HG02938 (cell line): ENCODE results near the gene ARID5B.
A peak's percentile ranks its signal among the peaks of the same experiment; 100 is the strongest.

Experiments
- ATAC-seq: cut with Tn5 transposase; IDR thresholded peaks from one replicate; pipeline ENCODE4 v1.9.1; 2021; ENCODE audit warnings: mild to moderate bottlenecking, moderate library complexity; ENCODE audit not compliant: unreplicated experiment

ARID5B gene

GRCh38 chr10:61937631-61938351 is 36.3 kb downstream of the ARID5B start:
- ATAC-seq, result no peak

DNA sequence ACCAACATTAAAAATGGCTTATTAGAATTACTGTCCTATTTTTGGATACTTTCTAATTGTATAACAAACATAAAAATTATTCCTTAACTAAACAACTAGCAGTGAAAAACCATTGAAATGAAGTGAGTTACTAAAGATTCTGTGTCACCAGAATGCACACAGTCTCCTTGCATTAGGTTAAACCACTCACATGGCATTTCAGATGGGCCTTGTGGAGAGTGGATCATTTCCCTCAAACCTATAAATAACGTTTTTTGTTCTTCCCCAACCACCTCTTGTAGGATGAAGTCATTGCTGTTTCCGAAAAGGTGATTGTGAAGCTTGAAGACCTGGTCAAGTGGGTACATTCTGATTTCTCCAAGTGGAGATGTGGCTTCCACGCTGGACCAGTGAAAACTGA is 38.4 kb downstream of the ARID5B start:
- no peak for ATAC-seq

GRCh38 chr10:61941202-61941681 is 39.7 kb downstream of the ARID5B start:
- ATAC-seq, result no peak

- ATAC-seq, result no peak
Measured at GRCh38 chr10:61942604-61943461, 41.3 kb downstream of the ARID5B start.

DNA sequence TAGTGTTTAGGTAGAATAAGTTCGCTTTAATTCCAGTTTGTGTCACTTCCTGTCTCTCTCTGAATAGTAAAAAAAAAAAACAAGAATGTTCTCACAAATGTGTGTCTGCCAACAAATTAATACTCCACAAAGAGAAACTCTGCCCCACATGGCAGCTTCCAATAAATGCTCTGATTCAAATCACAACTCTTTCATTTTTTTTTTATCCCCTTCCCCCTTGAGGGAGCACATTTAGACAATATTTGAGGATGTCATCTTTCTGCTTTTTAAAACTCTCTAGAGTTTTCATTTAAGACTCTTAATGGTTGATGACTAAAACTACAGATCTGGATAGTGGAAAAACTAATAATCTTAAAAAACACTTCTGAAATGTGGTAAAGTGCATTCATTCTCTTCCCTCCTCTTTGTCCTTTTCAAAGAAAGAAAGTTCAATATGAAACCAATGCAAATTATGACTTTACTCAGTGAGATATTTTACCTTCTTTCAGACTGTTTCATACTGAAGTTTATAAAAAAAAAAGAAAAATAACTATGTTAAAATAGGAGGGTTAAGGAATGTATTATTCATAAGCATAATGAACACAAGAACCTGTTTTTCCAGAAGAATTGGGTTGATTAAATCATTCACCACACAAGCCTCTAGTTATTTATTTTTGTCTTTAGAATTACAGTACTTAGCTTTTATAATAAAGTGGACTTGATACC is 42.3 kb downstream of the ARID5B start:
- peak; percentile 43 for ATAC-seq

DNA sequence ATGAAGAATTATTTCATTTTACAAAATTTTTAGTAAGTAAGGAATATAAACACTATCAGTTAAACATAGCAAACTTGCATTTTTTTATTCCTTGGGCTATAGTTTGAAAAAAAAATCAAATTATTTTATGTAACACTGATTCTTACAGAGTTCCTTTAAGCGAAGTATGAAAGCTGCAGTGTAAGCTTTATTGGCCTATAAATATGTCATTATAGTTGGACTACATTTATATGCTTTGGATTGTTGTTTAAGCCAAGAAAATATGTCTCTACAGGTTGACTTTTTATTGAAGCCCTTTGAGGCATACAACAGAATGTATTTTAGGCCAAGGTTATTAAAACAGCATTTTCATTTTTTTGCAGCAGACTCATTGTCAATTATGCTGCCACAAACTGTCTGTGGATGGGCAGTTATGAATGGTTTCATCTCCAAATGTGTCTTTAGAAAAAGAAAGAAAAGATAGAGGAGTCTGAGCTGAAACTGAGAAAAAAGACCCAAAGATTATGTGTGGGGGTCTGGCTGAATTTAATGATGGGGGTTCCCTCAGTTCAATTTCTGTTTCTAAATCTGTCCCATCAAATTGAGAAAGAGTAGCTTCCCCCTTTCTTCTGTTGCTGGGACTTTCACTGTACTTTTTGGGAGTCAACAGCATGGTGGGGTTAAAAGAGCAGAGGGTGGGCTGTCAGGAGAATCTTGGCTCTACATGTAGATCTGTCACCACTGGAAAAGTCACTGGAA is 43.1 kb downstream of the ARID5B start:
- ATAC-seq, result no peak

DNA sequence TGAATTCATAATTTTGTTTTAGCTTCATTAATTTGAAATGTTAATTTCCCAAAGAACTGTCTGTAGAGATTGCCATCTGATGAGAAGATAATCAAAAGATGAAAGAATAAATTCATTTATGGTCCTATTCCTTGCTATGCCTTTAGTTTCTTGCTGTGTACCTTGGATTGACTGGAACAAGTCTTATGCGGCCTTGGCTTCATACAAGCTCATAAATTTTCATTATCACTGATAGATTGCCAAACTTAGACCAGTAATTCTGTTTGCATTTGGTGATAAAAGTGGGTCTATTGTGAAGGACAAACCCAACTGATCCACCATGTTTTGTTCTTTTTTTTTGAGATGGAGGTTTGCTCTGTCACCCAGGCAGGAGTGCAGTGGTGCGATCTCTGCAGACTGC is 48.2 kb downstream of the ARID5B start:
- no peak for ATAC-seq

DNA sequence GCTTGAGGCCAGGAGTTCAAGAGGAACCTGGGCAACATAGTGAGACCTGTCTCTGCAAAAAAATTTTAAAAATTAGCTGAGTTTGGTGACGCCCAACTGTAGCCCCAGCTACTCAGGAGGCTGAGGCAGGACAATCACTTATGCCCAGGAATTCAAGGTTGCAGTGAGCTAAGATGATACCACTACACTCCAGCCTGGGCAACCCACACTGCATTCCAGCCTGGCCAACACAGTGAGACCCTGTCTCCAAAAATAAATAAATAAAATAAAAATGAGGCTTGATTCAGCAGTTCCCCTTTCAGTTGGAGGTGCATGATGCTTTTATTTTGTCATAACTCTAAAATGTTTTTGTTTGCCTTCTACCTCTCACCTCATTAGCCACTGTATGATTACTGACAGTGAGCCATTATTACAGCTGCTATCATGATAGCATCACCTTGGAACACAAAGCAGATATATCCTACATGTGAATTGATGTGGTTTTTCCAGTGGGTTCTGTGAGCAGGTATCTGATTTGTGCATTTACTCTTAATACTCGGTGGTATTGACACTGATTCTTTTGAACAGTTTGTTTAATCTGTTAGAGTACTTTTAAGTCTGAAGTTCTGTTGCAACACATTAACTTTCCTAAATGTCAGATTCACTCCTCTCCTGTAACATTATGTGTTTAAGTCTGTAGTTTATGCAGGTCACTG is 49.1 kb downstream of the ARID5B start:
- no peak for ATAC-seq

GRCh38 chr10:61951144-61951483 is 49.6 kb downstream of the ARID5B start:
- ATAC-seq, result no peak

- no peak for ATAC-seq
Measured at GRCh38 chr10:61952028-61952674, 50.7 kb downstream of the ARID5B start.

GRCh38 chr10:61953183-61953582 is 51.7 kb downstream of the ARID5B start:
- ATAC-seq, result no peak

DNA sequence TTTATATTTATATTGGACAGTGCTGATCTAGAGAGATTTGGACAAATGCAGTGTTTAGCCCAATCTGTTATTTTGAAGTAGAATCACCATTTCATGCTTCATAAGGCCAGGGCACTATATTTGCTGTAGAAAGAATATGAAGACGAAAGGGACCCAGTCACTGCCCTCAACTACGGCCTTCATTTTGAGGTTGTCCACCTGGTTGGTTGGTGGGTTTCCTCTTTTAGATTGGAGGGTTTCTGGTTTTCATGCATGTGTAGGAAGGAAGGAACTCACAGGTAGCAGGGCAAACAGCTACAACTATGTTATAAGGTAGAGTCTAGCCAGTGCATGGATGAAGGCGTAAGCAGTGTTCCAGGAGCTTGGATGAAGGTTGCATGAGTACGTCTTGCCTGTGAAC is 56.3 kb downstream of the ARID5B start:
- ATAC-seq, result no peak

GRCh38 chr10:61958311-61958710 is 56.8 kb downstream of the ARID5B start:
- no peak for ATAC-seq

- no peak for ATAC-seq
Measured at GRCh38 chr10:61958805-61959204, 57.3 kb downstream of the ARID5B start.

DNA sequence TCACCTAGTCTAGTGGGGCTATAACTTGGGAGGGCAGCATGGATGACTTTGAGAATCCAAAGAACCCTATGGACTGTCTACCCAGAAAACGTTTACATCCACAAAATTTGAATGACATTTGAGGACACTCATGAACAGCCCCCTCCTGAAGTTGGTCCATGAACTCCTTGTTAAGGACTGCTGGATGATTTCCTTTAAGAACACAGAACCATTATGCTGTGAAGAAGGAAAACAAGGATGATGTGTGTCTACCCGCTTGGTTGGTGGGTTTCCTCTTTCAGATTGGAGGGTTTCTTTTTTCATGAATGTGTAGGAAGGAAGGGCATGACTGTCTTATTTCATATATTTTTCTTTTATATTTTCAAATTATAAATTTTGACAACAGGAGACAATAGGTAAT is 58.3 kb downstream of the ARID5B start:
- no peak for ATAC-seq

DNA sequence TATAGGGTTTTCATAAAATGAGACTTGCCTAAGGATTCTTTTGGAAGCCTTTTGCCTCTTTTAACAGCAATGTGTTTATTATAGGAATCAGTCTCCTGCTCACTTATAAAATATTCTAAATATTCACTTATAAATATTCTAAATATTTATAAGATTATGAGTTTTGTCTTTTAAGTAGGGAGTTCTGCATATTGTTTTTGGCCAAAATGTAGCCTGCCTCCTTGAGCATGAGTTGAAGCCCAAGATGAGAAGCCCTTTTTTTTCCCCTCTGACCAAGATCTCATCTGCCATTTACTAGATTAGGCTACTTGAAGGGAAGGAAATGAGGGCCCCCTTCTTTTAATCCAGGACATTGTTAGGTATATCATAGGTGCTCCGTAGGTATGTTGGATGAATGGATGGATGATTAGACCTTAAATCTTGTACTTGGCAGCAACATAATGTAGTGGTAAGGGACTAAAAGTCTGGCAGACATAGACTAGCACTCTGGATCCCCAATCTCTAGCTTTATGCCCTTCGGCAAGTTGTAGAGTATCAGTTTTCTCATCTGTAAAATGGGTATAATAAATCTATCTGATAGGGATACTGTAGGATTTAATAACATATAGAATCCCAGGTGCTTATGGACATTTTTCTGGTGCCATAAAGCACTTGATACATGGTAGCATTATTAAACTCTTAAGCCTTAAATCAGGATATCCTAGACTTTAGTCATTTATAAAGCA is 59.1 kb downstream of the ARID5B start:
- ATAC-seq, result no peak

DNA sequence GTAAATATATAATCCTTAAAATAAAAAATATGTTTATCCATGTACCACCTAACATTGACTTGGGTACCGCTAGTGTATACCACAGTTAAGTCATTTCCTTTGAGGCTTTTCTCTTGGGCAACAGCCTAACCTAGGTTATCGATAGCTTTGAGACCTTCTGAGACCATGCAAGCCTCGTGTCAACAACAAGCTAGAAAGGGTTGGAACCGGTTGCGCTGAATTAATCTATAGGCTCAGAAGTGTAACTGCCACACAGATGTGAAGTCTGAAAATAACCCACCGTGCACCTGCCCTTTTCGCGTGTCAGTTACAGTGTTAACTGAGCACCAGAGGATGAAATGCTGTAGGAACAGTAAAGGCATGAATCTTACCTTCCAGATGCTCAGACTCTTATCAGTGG is 59.8 kb downstream of the ARID5B start:
- ATAC-seq, result peak; percentile 68

- ATAC-seq, result no peak
Measured at GRCh38 chr10:61962971-61963370, 61.5 kb downstream of the ARID5B start.

DNA sequence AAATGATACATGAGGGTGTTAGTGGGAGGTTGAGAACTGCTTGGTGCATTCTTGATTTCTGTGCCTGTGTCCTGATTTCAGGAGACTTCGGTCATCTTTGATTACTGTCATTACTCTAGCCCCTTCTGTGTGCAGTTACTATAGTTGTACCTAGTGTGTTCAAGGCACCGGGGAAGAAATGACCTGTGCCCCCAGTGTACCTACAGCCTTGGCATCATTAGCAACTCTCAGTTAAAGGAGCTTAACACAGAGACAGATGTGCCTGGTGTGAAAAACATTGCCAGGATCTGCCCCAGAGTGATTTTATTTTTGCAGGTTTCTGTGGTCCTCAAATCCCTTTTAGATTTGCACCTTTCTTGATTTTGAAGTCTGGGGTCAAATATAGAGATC is 62.2 kb downstream of the ARID5B start:
- no peak for ATAC-seq
